Activated CD8-positive, alpha-beta memory T cell treated with anti-CD3 and anti-CD28 coated beads for 1 hour (primary cell): ENCODE results near the gene TRAK1.

Experiments used
- DNase-seq, 2 donors: peaks; one replicate each; pipeline ENCODE4 v3.0.0-alpha.2; 2020; ENCODE audit warnings: low read depth in 1 of 2; ENCODE audit errors: extremely low read depth in 1 of 2

Gene TRAK1

DNA sequence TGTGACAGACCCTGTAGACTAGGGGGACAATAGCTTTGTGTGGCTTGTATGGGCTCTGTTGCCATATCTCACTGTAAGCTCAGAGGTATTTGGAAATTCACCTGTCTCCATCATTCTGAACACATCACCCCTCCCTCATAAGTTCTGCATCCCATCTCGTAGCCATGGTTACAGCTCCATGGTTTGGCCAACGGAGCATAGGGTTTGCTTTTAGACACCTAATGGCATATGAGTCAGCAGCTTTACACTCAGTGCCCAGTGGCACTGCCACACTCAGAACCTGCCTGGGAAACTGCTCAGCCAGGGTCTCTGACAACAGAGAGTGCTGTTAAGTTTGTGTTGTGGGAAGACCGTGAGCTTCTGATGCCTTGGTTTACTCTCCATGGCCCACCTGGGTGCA, 107.6 kb downstream of the TRAK1 start:
- no peak for DNase-seq

DNA sequence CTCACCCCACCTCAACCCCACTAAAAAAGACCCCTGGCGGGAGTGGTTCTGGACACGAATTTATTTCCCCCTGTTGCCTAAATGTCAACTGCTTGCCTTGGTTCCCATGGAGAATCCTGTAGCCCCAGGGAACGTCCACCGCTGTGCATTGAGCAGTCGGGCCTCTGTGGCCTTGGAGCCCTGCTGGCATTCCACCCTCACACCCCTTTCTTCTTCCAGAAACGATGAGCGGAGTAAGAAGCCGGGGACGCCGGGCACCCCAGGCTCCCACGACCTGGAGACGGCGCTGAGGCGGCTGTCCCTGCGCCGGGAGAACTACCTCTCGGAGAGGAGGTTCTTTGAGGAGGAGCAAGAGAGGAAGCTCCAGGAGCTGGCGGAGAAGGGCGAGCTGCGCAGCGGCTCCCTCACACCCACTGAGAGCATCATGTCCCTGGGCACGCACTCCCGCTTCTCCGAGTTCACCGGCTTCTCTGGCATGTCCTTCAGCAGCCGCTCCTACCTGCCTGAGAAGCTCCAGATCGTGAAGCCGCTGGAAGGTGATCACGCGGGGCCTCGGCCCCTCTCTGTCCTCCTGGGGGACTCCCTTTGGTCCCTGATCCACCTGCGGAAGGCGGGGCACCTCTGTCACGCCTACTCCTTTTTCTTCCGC, 111.2 kb downstream of the TRAK1 start:
- no peak for DNase-seq

GRCh38 chr3:42204867-42205599, 113.9 kb downstream of the TRAK1 start:
- DNase-seq = no peak

GRCh38 chr3:42205800-42206514, 114.8 kb downstream of the TRAK1 start:
- no peak for DNase-seq

- no peak for DNase-seq
Observed at GRCh38 chr3:42209917-42210316, 118.8 kb downstream of the TRAK1 start.

DNA sequence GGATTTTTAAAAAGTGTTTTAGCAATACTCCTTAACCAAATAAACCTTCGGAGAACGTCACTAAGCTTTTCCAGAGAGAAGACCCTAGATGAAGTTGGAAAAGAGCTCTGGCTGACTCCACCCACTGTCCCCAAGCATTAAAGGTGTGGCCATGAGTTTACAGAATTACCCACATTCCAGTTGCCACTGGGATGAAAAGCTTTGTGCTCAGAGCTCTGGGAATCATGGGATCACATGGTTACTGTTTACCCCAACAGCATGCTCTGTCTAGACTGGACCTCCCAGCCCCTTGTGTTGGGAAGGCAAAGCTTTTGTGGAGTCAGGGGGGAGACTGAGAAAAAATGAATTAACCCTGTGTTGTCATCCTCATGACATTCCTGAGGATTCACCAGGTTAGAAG, 119.6 kb downstream of the TRAK1 start:
- no peak for DNase-seq

- DNase-seq = no peak
Observed at GRCh38 chr3:42213417-42213816, 122.3 kb downstream of the TRAK1 start.

DNA sequence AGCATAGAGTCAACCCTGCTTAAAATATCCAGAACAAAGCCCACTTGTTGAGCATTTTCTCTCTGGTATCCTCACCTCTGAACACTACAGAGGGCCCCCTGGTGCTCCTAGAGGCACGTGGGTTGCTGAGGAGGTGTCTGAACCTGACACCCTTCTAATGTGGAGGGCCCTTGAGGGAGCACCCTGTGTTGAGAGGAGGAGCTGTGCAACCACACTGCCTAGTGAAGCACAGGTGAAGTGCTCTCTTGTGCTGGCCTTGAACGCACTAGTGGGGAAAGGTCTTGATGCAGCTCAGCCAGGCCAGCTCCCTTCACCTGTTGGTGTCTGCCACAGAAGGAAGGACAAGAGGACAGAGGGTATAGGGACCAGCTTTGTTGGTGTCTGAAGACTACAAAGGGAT, 122.9 kb downstream of the TRAK1 start:
- no peak for DNase-seq

DNA sequence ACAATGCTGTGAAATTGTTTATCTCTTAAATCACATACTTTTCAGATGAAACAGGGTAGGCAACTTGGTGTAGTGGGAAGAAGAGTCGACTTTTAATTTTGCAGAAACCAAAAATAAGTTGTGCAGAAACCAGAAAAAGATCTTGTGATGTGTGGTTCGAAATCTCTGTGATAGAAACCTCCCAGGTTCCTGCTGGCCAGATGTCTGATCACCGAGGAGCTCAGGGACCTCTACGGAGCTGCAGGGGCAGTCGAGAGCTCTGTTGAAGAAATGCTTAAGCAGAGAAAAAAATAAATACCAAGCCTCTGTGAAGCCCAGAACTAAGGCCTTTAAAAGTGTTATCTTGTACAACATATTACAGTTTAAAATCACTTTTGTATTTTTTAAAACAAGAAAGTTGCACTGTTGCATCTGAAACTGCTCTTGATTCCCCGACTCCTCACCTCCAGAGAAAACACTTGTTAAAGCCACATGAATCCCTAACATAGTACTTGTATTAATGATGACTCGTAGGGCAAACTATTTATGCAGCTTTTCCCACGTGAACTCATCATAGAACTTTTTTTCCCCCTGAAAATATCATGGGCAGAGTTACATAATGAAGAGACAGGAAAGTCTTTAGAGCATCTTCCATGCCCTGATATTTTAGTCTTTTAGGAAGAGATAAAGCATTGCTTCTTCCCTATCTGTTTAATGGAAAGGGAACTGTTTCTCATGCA, 123.6 kb downstream of the TRAK1 start:
- no peak for DNase-seq

GRCh38 chr3:42216302-42216701, 125.1 kb downstream of the TRAK1 start:
- no peak for DNase-seq

GRCh38 chr3:42216931-42217333, 125.8 kb downstream of the TRAK1 start:
- DNase-seq = no peak

- DNase-seq = no peak
Observed at GRCh38 chr3:42220436-42221121, 129.4 kb downstream of the TRAK1 start.

GRCh38 chr3:42222942-42223693, 132.0 kb downstream of the TRAK1 start:
- DNase-seq = no peak

DNA sequence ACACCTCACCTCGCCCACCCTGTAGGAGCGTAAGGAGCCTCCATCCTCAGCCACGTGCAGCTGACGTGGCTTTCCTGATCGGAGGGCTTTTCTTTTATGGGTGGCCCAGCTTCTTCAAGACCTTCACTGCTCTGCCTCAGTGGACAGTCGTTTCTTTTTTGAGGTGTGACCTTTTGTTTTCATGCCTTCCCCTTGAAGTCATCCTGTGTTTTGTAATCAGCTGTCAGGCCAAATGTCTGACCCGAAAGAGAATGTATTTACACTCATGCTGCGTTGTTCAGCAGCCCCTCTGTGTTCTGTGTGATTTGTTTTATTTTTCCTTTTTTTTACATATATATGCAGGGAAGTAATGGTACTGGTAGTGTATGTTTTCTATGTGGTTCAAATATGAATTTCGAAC, 133.0 kb downstream of the TRAK1 start:
- no peak for DNase-seq

DNA sequence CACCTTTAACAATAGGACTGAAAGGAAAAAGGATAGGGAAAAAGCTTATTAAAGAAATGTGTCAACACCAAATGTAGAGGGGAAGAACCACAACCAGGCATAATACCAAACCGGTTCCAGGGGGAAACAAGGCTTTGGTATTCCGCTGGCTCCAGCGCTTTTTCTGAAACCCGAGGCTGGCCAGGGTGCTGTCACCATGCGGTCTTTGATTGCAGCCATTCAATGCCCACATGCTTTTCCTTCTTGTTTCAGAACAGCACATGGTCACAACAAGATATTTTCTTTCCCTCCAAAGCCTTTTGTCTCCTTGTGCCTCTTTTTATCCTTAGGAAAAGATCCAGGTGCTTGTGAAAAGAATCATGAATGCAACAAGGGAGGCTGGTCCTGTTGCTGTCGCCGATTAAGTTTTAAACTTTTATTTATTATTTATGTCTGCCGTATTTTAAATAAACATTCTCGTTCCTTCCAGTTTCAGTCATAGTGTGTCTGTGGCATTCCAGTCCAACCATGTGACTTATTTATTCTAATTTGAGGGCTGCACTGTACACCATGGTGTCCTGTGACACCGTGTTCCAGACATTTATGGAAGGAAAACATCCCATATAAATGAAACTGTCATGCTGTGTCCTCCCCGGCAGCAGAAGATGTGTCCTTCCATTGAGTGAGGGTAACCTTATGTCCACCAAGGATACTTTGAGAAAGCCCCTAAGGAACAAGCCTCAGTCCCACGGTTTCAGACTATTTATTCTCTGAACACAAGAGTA, 133.7 kb downstream of the TRAK1 start:
- DNase-seq = no peak

GRCh38 chr3:42225486-42226363, 134.6 kb downstream of the TRAK1 start:
- DNase-seq = no peak

- no peak for DNase-seq
Observed at GRCh38 chr3:42226470-42227425, 135.6 kb downstream of the TRAK1 start.
